OCI-M2 (cell line): ENCODE results near the gene MAGEA6.
"Not testable (repeated sequence)": the region's sequence is repeated elsewhere in the genome, so short reads cannot be mapped to it uniquely, and the experiment has no call there.

Experiments
- DNase-seq: peaks from one replicate; lab custom pipeline; 2025; ENCODE audit not compliant: unreplicated experiment; lab: John Stamatoyannopoulos, UW

The MAGEA6 gene

GRCh38 chrX:152769549-152770289 is at the start of gene MAGEA6:
Gene MAGEA6, minus strand, starts transcription at chrX:152769689. Its CDS starts 2,039 bp downstream, at chrX:152767650.
- DNase-seq, result not testable (repeated sequence)

- no peak for DNase-seq
These were observed 49.8 kb upstream of the MAGEA6 start for GRCh38 chrX:152819266-152819665.

DNA sequence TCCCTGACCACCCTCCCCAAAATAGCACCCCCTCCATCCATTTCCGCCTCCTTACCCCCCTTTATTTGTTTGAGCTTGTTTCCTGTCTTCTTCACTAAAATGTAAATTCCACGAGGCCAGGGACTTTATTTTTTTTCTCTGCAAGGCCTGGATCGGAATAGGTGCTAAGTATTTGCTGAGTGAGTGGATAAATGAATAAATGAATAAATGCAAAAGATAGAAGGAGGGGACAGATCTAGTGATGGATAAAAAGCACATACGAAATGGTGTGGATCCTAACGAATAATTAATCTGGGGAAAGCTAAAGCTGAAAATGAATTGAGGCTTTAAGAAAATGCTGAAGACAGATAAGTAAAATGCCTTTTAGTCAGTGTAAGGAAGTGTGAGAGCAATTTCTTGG is 48.9 kb upstream of the MAGEA6 start:
- DNase-seq, result no peak

- no peak for DNase-seq
These were observed 47.7 kb upstream of the MAGEA6 start for GRCh38 chrX:152817078-152817764.

DNA sequence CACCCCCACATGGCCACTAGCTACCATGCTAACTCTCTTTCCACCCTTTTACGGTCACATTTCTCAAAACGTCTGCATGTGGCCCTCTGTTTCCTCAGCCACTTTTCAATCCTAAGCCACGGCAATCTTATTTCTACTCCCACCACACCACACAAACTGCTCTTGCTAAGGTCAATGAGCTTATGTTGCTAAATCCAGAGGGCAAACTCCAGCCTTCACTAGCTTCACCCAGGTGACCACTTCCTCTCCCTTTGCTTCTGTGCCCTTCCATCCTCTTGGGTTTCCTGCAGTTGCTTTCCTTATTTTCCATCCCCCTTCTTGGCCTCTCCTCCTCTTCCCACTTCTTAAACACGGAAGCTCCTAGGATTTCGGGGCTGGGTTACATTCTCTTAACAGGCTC is 44.6 kb upstream of the MAGEA6 start:
- DNase-seq, result no peak

DNA sequence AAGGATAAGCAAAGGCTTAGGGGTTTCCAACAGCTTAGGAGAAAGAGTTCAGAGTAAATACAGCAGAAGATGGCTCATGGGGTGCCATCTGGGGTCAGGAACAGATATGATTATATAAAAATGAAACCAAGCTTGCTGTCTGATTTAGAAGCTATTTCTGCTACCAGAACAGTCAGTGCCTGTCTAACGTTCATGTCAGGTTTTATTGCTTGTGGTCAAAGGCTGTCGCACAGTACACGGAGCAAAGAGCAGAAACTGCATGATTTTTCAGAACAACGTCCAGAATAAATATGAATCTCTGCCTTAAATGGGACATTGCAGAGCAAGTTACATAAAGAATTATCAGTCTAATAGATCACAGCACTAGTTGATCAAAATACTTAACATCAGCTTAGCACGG is 43.7 kb upstream of the MAGEA6 start:
- no peak for DNase-seq

GRCh38 chrX:152810403-152810802 is 40.9 kb upstream of the MAGEA6 start:
- DNase-seq, result no peak

DNA sequence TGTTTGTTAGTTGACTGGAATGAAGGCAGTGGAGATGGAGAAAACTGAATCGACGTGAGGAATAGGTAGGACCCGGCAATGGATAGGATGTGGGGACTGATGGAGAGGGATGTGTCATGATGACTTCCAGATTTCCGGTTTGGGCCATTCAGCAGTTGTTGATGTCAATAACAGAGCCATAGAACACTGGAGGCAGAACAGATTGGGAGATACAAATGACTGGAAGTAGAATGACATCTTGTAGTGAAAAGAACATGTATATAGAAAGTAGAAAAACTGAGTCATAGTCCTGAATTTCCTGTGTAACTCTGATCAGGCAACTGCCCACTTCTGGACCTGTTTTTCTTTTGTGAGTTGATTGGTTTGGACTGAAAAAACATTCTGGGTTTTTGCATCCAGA is 36.5 kb upstream of the MAGEA6 start:
- no peak for DNase-seq

GRCh38 chrX:152798945-152799344 is 29.5 kb upstream of the MAGEA6 start:
- DNase-seq, result no peak

DNA sequence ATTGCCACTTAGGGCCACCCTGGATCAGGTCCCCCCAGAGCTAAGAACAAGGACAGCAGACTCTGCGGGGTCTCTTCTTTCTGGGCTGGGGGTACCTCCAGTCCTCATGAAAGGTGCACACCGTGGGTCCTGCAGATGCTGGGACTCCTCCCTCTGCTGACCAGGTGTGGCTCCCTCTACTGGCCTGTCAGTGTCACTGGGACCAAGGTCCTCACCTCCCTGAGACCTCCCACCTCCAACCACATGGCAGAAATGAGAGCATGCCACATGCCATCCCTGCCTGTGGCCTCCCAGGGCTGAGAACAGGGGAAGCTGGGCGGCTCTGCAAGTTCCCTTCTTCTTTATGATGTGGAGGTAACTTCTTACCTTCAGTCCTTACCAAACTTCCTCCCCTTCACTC is 17.6 kb upstream of the MAGEA6 start:
- DNase-seq, result not testable (repeated sequence)

DNA sequence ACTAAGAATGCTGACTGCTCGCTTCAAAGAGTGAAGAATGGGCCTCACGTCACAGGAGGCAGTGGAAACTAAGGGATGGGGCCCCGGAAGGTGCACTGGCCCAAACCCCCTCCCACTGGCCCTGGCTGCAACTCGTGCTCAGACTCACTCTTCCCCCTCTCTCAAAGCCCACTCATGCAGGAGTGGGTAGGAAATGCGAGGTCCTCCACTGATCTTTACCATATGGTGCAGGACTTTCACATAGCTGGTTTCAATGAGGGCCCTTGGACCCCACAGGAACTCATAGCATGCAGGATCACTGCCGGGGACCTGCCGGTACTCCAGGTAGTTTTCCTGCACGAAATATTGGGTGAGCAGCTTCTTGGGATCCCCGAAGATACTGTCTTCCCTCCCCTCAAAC is 2.9 kb downstream of the MAGEA6 start:
- not testable (repeated sequence) for DNase-seq

GRCh38 chrX:152761582-152761981 is 7.9 kb downstream of the MAGEA6 start:
- not testable (repeated sequence) for DNase-seq

- DNase-seq, result not testable (repeated sequence)
These were observed 9.9 kb downstream of the MAGEA6 start for GRCh38 chrX:152759544-152759943.

- DNase-seq, result not testable (repeated sequence)
These were observed 10.6 kb downstream of the MAGEA6 start, which contains the start of gene CSAG3 for GRCh38 chrX:152758918-152759317. Gene CSAG3, plus strand, starts transcription at chrX:152759218.

GRCh38 chrX:152754871-152755270 is 14.6 kb downstream of the MAGEA6 start:
- not testable (repeated sequence) for DNase-seq

- DNase-seq, result not testable (repeated sequence)
These were observed 15.5 kb downstream of the MAGEA6 start, which contains the start of gene MAGEA2 for GRCh38 chrX:152753686-152754650. Gene MAGEA2, minus strand, starts transcription at chrX:152753842. Its CDS starts 2,479 bp downstream, at chrX:152751363.

DNA sequence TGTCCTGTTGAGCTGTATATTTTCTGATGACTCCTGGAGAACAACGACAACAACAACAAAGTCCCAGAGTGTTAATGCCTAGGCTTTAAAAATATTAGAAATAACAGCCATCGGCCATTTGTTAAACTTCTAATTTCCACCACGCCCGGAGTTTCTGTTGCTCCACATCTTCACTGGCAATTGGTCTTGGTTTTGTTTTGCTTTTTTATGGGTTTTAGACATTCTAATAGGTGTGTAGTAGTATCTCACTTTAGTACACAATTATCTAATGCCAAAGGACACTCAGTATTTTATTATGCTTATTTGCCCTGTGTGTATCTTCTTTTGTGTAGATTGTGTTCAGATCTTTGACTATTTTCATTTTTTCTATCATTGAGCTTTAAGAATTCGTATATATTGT is 30.9 kb downstream of the MAGEA6 start:
- no peak for DNase-seq

GRCh38 chrX:152736528-152736927 is 33.0 kb downstream of the MAGEA6 start:
- DNase-seq, result not testable (repeated sequence)

DNA sequence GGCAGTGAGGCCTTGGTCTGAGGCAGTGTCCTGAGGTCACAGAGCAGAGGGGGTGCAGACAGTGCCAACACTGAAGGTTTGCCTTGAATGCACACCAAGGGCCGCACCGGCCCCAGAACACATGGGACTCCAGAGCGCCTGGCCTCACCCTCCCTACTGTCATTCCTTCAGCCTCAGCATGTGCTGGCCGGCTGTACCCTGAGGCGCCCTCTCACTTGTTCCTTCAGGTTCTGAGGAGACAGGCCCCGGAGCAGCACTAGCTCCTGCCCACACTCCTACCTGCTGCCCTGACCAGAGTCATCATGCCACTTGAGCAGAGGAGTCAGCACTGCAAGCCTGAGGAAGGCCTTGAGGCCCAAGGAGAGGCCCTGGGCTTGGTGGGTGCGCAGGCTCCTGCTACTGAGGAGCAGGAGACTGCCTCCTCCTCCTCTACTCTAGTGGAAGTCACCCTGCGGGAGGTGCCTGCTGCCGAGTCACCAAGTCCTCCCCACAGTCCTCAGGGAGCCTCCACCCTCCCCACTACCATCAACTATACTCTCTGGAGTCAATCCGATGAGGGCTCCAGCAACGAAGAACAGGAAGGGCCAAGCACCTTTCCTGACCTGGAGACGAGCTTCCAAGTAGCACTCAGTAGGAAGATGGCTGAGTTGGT is 33.5 kb downstream of the MAGEA6 start:
- no peak for DNase-seq

DNA sequence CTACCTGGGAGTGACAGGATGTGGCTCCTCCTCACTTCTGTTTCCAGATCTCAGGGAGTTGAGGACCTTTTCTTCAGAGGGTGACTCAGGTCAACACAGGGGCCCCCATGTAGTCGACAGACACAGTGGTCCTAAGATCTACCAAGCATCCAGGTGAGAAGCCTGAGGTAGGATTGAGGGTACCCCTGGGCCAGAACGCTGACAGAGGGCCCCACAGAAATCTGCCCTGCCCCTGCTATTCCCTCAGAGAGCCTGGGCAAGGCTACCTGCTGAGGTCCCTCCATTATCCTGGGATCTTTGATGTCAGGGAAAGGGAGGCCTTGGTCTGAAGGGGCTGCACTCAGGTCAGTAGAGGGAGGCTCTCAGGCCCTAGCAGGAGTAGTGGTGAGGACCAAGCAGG is 34.4 kb downstream of the MAGEA6 start:
- DNase-seq, result no peak
